Neuronal stem cell (in vitro differentiated cells): ENCODE data around the gene USP2.

Source experiments
- DNase-seq: peaks from one replicate; pipeline ENCODE4 v3.0.0-alpha.2; 2013; ENCODE audit warnings: low spot score
- H2AFZ ChIP-seq: one replicate; pipeline ENCODE4 v1.6.1; 2013; ENCODE audit warnings: mild to moderate bottlenecking, low read length, inconsistent platforms
- H2AK5ac ChIP-seq: 2 replicates; pipeline ENCODE4 v1.6.1; 2013; ENCODE audit warnings: low read depth, mild to moderate bottlenecking, inconsistent platforms, low read length, moderate library complexity, mixed read lengths
- H2BK120ac ChIP-seq: 2 replicates; pipeline ENCODE4 v1.6.1; 2013; ENCODE audit warnings: low read depth, mild to moderate bottlenecking, inconsistent platforms, low read length, moderate library complexity, mixed read lengths
- H2BK12ac ChIP-seq: one replicate; pipeline ENCODE4 v1.6.1; 2013; ENCODE audit warnings: low read length, inconsistent platforms
- H2BK15ac ChIP-seq: 2 replicates; pipeline ENCODE4 v1.6.1; 2013; ENCODE audit warnings: mild to moderate bottlenecking, low read length, inconsistent platforms, mixed read lengths
- H2BK5ac ChIP-seq: one replicate; pipeline ENCODE4 v1.6.1; 2013; ENCODE audit warnings: inconsistent platforms, mild to moderate bottlenecking, low read length, moderate library complexity
- H3K14ac ChIP-seq: one replicate; pipeline ENCODE4 v1.6.1; 2013; ENCODE audit warnings: low read length, inconsistent platforms
- H3K18ac ChIP-seq: 2 replicates; pipeline ENCODE4 v1.6.1; 2013; ENCODE audit warnings: low read length, inconsistent platforms
- H3K23ac ChIP-seq: 2 replicates; pipeline ENCODE4 v1.6.1; 2013; ENCODE audit warnings: low read depth, mild to moderate bottlenecking, mixed read lengths, low read length, inconsistent platforms; ENCODE audit not compliant: poor library complexity
- H3K27ac ChIP-seq: replicated peaks from 3 replicates; pipeline ENCODE4 v1.5.1; 2013; ENCODE audit warnings: low read length, inconsistent platforms
- H3K27me3 ChIP-seq, 3 experiments: 2 replicates each; pipeline ENCODE4 v1.6.1; 2013; ENCODE audit warnings: low read length in 3 of 3, mild to moderate bottlenecking in 2 of 3, inconsistent platforms in 1 of 3, low read depth in 1 of 3, mixed read lengths in 1 of 3, moderate library complexity in 1 of 3; ENCODE audit not compliant: control insufficient read depth in 3 of 3, insufficient read depth in 3 of 3
- H3K36me3 ChIP-seq, 2 donors: replicated peaks in 1 of 2; 2 replicates each; pipeline ENCODE4 v1.6.1; 2013; ENCODE audit warnings: low read length in 2 of 2; ENCODE audit not compliant: control insufficient read depth in 2 of 2, insufficient read depth in 2 of 2
- H3K4ac ChIP-seq: 2 replicates; pipeline ENCODE4 v1.6.1; 2013; ENCODE audit warnings: inconsistent platforms, mild to moderate bottlenecking, low read length, moderate library complexity
- H3K4me1 ChIP-seq, 2 donors: 1 replicate in 1 of 2; 2 replicates in 1 of 2; pipeline ENCODE4 v1.6.1; 2013; ENCODE audit warnings: low read length in 2 of 2, low read depth in 1 of 2; ENCODE audit not compliant: control insufficient read depth in 2 of 2, insufficient read depth in 1 of 2
- H3K4me2 ChIP-seq: one replicate; pipeline ENCODE4 v1.6.1; 2013; ENCODE audit warnings: mild to moderate bottlenecking, low read length, inconsistent platforms; ENCODE audit not compliant: insufficient read depth, poor library complexity, severe bottlenecking
- H3K4me3 ChIP-seq, 2 donors: 2 replicates each; pipeline ENCODE4 v1.5.1; 2013; ENCODE audit warnings: low read length in 2 of 2, mild to moderate bottlenecking in 2 of 2, inconsistent platforms in 1 of 2, moderate library complexity in 1 of 2
- H3K79me1 ChIP-seq: one replicate; pipeline ENCODE4 v1.6.1; 2013; ENCODE audit warnings: low read depth, mild to moderate bottlenecking, inconsistent platforms, low read length, moderate library complexity
- H3K9ac ChIP-seq: one replicate; pipeline ENCODE4 v1.6.1; 2013; ENCODE audit warnings: mild to moderate bottlenecking, low read depth, low read length, inconsistent platforms; ENCODE audit not compliant: poor library complexity
- H3K9me3 ChIP-seq, 2 donors: replicated peaks in 1 of 2; 2 replicates each; pipeline versions ENCODE3 to v1.6.1; 2013; ENCODE audit warnings: low read length in 2 of 2, mild to moderate bottlenecking in 2 of 2, inconsistent platforms in 1 of 2, low read depth in 1 of 2, mixed read lengths in 1 of 2, moderate library complexity in 1 of 2; ENCODE audit not compliant: control insufficient read depth in 2 of 2, insufficient read depth in 1 of 2
- H4K8ac ChIP-seq: one replicate; pipeline ENCODE4 v1.6.1; 2013; ENCODE audit warnings: low read depth, mild to moderate bottlenecking, inconsistent platforms, low read length, moderate library complexity
- H4K91ac ChIP-seq: one replicate; pipeline ENCODE4 v1.6.1; 2013; ENCODE audit warnings: low read length, low read depth, mild to moderate bottlenecking, inconsistent platforms; ENCODE audit not compliant: poor library complexity
- WGBS, 2 donors: extraction: QIAGEN DNeasy Blood & Tissue Kit; methylation state at CpG; one replicate each; pipeline ENCODE4 v1.1.7; 2013; ENCODE audit warnings: missing lambda C conversion rate in 2 of 2, mixed read lengths in 1 of 2; ENCODE audit not compliant: insufficient read length in 2 of 2, insufficient replicate concordance in 1 of 2; ENCODE audit errors: extremely low coverage in 2 of 2; 5-methylcytosine and 5-hydroxymethylcytosine counted together

The USP2 gene

DNA sequence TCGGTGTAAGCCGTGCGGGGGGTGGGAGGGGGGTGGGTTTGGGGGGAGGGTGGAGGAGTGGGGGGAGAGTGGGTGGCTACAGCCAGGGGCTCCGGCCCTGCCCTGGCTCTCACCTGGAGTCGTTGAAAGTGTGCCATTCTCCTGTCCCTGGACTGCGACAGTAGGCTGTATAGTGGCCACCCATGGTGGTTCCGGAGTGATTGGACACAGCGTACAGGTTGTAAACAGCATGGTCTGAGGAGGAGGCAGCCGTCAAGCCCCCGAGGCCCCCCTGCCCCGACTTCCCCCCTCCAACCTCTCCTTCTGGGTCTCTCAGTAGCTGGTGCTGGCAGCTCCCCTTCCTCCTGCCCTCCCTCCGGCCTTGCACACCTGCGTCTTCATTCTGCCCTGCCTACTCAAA is 24.4 kb downstream of the USP2 start:
- Histone ChIP-seq H3K9ac (no peak overlapping the region), H3K9me3 (no peaks in the 10 kb centered on the region), H2AFZ (peak overlapping the region; percentile 95), H4K8ac (no peak overlapping the region), H3K4me1 (peaks cover 22 to 36% of the 10 kb centered on the region in 2 donors), H3K4me3 (no peak overlapping the region), H3K4me2 (peak overlapping the region; percentile 97), H3K23ac (no peak overlapping the region), H3K14ac (no peak overlapping the region), H2BK5ac (no peak overlapping the region), H3K36me3 (peaks cover 0 to 2% of the 10 kb centered on the region in 2 donors), H3K79me1 (no peaks in the 10 kb centered on the region), H2AK5ac (peak overlapping the region; percentile 19), H3K18ac (peak overlapping the region; percentile 84), H3K27me3 (peaks cover 0 to 24% (median 0%) of the 10 kb centered on the region in 3 experiments), H2BK15ac (peak overlapping the region; percentile 91), H4K91ac (no peak overlapping the region), H3K4ac (no peak overlapping the region), H3K27ac (no peak overlapping the region), H2BK120ac (no peak overlapping the region), H2BK12ac (no peak overlapping the region)
- no CpG with 5 or more reads among the region's 13 CpGs for WGBS, 2 donors
- no peak for DNase-seq

DNA sequence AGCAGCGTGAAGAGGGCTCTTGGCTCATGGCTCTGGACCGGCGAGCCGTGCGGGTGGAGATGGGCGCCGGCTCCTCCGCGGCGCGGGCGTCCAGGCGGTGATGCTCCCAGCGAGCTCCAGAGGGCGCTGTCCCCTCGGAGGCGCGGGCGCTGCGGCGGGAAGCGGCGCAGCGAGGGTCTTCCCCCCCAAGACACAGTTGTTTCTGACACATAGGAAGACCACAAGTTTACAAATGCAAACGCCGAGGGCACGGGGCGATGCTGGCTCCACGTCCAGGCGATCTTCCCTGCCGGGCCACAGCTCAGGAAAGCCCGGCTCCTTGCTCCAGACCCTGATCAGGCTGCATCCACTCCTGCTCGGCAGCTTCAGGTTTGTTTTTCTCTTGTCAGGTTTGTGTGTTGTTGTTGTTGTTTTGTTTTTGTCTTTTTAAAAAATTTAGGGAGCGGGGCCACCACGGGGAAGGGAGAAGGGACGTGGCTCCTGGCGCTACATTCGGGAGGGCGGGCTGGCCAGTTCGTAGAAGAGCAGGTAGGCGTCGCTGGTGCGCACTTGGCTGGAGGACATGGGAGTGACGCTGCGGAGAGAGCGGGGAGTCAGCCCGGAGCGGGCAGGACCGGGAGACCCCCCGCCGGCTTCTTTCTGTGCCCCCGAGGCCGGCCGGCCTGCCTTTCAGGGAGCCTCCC is 25.0 kb downstream of the USP2 start:
- peak overlapping the region; percentile 98 for H3K18ac ChIP-seq
- H2BK12ac ChIP-seq, result no peak overlapping the region
- H3K23ac ChIP-seq, result peak overlapping the region; percentile 52
- H3K4me1 ChIP-seq, result peaks cover 16 to 34% of the 10 kb centered on the region in 2 donors
- H2BK120ac ChIP-seq, result no peak overlapping the region
- H4K91ac ChIP-seq, result no peak overlapping the region
- H3K9me3 ChIP-seq, result no peaks in the 10 kb centered on the region
- no peak overlapping the region for H3K4ac ChIP-seq
- H2AK5ac ChIP-seq, result no peak overlapping the region
- no peak overlapping the region for H3K27ac ChIP-seq
- DNase-seq, result peak; percentile 72
- peaks cover 0 to 21% (median 0%) of the 10 kb centered on the region in 3 experiments for H3K27me3 ChIP-seq
- peak overlapping the region; percentile 97 for H3K4me2 ChIP-seq
- H3K14ac ChIP-seq, result no peak overlapping the region
- H2BK15ac ChIP-seq, result no peak overlapping the region
- H2AFZ ChIP-seq, result peak overlapping the region; percentile 95
- no CpG with 5 or more reads among the region's 54 CpGs for WGBS, 2 donors
- peaks cover 0 to 2% of the 10 kb centered on the region in 2 donors for H3K36me3 ChIP-seq
- peak overlapping the region; percentile 86 for H3K9ac ChIP-seq
- H3K4me3 ChIP-seq, result peak overlapping the region; percentile 45 to 71
- H3K79me1 ChIP-seq, result no peaks in the 10 kb centered on the region
- H2BK5ac ChIP-seq, result no peak overlapping the region
- H4K8ac ChIP-seq, result no peak overlapping the region

DNA sequence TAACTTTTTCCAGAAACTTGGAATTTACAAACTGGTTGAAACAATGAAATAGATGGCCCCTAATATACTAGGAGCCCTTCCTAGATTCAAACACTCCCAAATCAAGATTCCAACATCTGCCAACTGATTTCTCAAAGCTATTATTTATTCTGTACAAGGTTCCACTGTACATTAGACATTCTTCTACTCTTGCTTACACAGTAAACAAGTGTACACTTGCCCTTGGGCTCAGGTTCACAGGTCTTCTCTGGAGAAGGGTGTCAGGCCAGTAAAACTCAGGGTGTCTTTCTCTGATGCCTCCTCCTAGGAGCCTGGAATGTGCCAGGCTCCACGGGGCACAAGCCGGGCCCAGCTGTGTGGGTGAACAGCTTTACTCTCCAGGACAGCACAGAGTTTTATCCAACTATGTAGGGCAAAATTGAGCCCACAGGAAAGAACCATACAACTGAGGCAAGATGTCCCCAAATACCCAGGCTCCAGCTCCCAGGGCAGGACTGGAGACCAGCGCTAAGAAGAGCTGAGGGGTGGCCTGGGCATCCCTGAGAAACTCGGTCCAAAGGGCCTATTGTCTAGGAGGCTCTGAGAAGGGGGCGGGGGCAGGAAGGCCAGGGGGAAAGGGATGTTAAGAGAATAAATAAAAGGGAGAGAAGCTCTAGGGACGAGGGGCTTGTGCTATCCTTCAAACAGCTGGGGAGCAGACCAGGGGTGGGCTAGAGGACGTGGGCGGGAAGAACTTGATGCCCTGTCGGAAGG is 26.2 kb downstream of the USP2 start:
- Histone ChIP-seq H3K14ac (no peak overlapping the region), H2BK12ac (no peak overlapping the region), H2AFZ (no peak overlapping the region), H3K9me3 (peaks cover 0 to under 1% of the 10 kb centered on the region in 2 donors), H3K4me3 (no peak overlapping the region), H3K18ac (peak overlapping the region; percentile 65), H2BK15ac (no peak overlapping the region), H2AK5ac (no peak overlapping the region), H3K9ac (no peak overlapping the region), H3K27ac (no peak overlapping the region), H3K4me2 (no peak overlapping the region), H3K4ac (no peak overlapping the region), H3K36me3 (peaks cover 0 to 2% of the 10 kb centered on the region in 2 donors), H3K23ac (no peak overlapping the region), H2BK120ac (no peak overlapping the region), H3K27me3 (peaks cover 0 to 21% (median 0%) of the 10 kb centered on the region in 3 experiments), H2BK5ac (no peak overlapping the region), H3K79me1 (no peaks in the 10 kb centered on the region), H4K8ac (no peak overlapping the region), H3K4me1 (peaks cover 12 to 29% of the 10 kb centered on the region in 2 donors), H4K91ac (no peak overlapping the region)
- WGBS, 2 donors, result no CpG with 5 or more reads among the region's 9 CpGs
- DNase-seq, result no peak

DNA sequence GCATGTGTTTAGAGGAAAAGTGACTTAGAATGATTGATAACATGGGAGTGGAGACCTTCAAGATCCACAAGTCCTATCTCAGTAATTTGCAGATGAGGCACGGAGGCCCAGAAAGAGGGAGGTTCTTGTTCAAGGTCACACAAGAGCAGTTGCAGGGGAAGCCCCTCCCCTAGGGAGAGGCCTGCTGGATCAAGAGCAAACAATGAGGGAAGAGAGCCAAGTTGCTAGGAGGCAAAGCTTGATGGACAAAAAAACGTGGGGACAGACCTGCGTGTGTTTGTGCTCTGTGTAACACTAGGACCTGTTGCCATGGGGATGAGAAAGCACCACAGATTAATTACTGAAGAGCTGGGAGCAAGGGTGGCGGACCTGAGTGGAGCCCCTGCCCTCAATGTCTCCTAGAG is 28.6 kb downstream of the USP2 start:
- H3K27ac ChIP-seq, result no peak overlapping the region

More for the DNA sequence above, 28.6 kb downstream of the USP2 start:
- Histone ChIP-seq H3K27me3 (peaks cover 0 to 25% (median 0%) of the 10 kb centered on the region in 3 experiments), H3K4me2 (no peak overlapping the region), H2BK5ac (no peak overlapping the region), H3K4ac (no peak overlapping the region), H2AFZ (peak overlapping the region; percentile 17), H3K4me3 (no peak overlapping the region), H3K79me1 (no peaks in the 10 kb centered on the region), H2BK120ac (no peak overlapping the region), H4K91ac (no peak overlapping the region), H3K36me3 (peaks cover 0 to 2% of the 10 kb centered on the region in 2 donors), H2BK12ac (no peak overlapping the region), H3K9ac (no peak overlapping the region), H2AK5ac (no peak overlapping the region), H3K9me3 (peaks cover 0 to 1% of the 10 kb centered on the region in 2 donors), H2BK15ac (no peak overlapping the region), H3K18ac (no peak overlapping the region), H3K23ac (no peak overlapping the region), H4K8ac (no peak overlapping the region), H3K14ac (no peak overlapping the region), H3K4me1 (peaks cover 12 to 29% of the 10 kb centered on the region in 2 donors)
- no CpG with 5 or more reads among the region's 4 CpGs for WGBS, 2 donors
- no peak for DNase-seq
